ENCODE data around the gene COL15A1. TPM values are rescaled to one million over a fixed set of nuclear protein-coding genes. Genes with fewer than 3 reads are reported as not detected.

Gene COL15A1
- total and polyA plus RNA-seq, 3 experiments from 2014 or later, result 0.07 TPM; not detected in 2

GRCh38 chr9:99012957-99013512 is 69.3 kb downstream of the COL15A1 start:
- H3K4me3 ChIP-seq (ENCODE audit: low read length), result no peak overlapping the region

GRCh38 chr9:99013550-99013949 is 69.8 kb downstream of the COL15A1 start:
- DNase-seq, result peak in 2 of 5 donors; percentile 17 to 53
- Histone ChIP-seq H3K9me3 (ENCODE audit: low read length) (no peaks in the 10 kb centered on the region), H3K4me3 (ENCODE audit: low read length) (no peak overlapping the region), H3K4me1 (ENCODE audit: insufficient read depth, low read length) (peaks cover 18% of the 10 kb centered on the region), H3K27me3 (ENCODE audit: insufficient read depth, low read length, poor library complexity, severe bottlenecking) (no peaks in the 10 kb centered on the region), H3K27ac (ENCODE audit: low read depth, low read length) (peak overlapping the region; percentile 12), H3K36me3 (ENCODE audit: insufficient read depth, low read length) (no peaks in the 10 kb centered on the region)
- H3K4me3 Mint-ChIP-seq, result peak overlapping the region; percentile 51 to 87 (median 79)
- ChIA-PET CTCF (interaction anchor here (0.7 to 3.6 kb wide), 14 partner anchors 9 to 429 kb away, joined by 3 to 26 read pairs (median 6); partner anchors contain the start of gene TGFBR1), POLR2A (interaction anchor here (1.5 to 2.8 kb wide), 2 partner anchors 45 to 91 kb away, joined by 8 to 9 read pairs; partner anchors contain the start of gene TGFBR1)
- H3K4me1 Mint-ChIP-seq, result peaks cover 25 to 36% (median 33%) of the 10 kb centered on the region in 3 donors
- H3K27ac Mint-ChIP-seq, result peak overlapping the region; percentile 82 to 98 (median 92)
- H3K9me3 Mint-ChIP-seq, result peaks cover 6 to 10% (median 8%) of the 10 kb centered on the region in 5 donors
- no peaks in the 10 kb centered on the region for H3K27me3 Mint-ChIP-seq
- peaks cover 0 to 13% (median 0%) of the 10 kb centered on the region in 3 donors for H3K36me3 Mint-ChIP-seq

More at GRCh38 chr9:99012957-99013512, 69.3 kb downstream of the COL15A1 start:
- Histone ChIP-seq H3K27ac (ENCODE audit: low read depth, low read length) (peak overlapping the region; percentile 12), H3K9me3 (ENCODE audit: low read length) (no peaks in the 10 kb centered on the region), H3K27me3 (ENCODE audit: insufficient read depth, low read length, poor library complexity, severe bottlenecking) (no peaks in the 10 kb centered on the region), H3K4me1 (ENCODE audit: insufficient read depth, low read length) (peaks cover 18% of the 10 kb centered on the region), H3K36me3 (ENCODE audit: insufficient read depth, low read length) (no peaks in the 10 kb centered on the region)
- ChIA-PET CTCF (interaction anchor here (0.7 to 3.6 kb wide), 15 partner anchors 10 to 430 kb away, joined by 3 to 26 read pairs (median 5); partner anchors contain the start of gene TGFBR1), POLR2A (interaction anchor here (1.5 to 2.8 kb wide), 2 partner anchors 45 to 92 kb away, joined by 8 to 9 read pairs; partner anchors contain the start of gene TGFBR1)
- H3K27ac Mint-ChIP-seq, result peak overlapping the region; percentile 82 to 98 (median 92)
- H3K4me1 Mint-ChIP-seq, result peaks cover 25 to 35% (median 29%) of the 10 kb centered on the region in 3 donors
- peaks cover 6 to 10% (median 8%) of the 10 kb centered on the region in 5 donors for H3K9me3 Mint-ChIP-seq
- peak in 2 of 5 donors; percentile 20 to 36 for DNase-seq
- peaks cover 0 to 13% (median 0%) of the 10 kb centered on the region in 3 donors for H3K36me3 Mint-ChIP-seq
- peak overlapping the region; percentile 37 to 87 (median 79) for H3K4me3 Mint-ChIP-seq
- no peaks in the 10 kb centered on the region for H3K27me3 Mint-ChIP-seq

DNA sequence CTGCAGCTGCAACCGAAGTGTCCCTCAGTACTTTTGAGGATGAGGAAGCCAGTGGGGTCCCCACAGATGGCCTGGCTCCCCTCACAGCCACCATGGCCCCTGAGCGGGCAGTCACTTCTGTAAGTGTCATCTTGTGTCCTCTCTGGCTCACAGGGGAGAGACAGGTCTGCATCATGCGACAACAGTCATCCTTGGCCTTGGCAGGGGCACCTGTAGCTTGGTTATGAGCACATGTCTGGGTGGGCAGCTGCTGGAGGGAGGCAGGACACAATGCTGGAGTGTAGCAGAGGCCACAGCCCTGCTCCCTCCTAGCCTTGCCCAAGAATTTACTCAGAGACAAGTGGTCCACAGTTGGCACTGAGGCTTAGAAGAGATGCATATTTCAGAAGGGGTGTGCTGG is 71.7 kb downstream of the COL15A1 start:
- ChIA-PET POLR2A (interaction anchor here (0.7 to 2.8 kb wide), 2 partner anchors 43 to 91 kb away, joined by 3 to 9 read pairs; no protein-coding TSS in a partner anchor), CTCF (interaction anchor here (1.4 to 3.3 kb wide), 3 partner anchors 30 to 125 kb away, joined by 3 to 20 read pairs (median 12); no protein-coding TSS in a partner anchor)
- Histone ChIP-seq H3K9me3 (ENCODE audit: low read length) (no peaks in the 10 kb centered on the region), H3K4me1 (ENCODE audit: insufficient read depth, low read length) (peaks cover 18% of the 10 kb centered on the region), H3K27me3 (ENCODE audit: insufficient read depth, low read length, poor library complexity, severe bottlenecking) (no peaks in the 10 kb centered on the region), H3K4me3 (ENCODE audit: low read length) (no peak overlapping the region), H3K27ac (ENCODE audit: low read depth, low read length) (no peak overlapping the region), H3K36me3 (ENCODE audit: insufficient read depth, low read length) (no peaks in the 10 kb centered on the region)
- Mint-ChIP-seq H3K4me1 (peaks cover 30 to 46% (median 42%) of the 10 kb centered on the region in 3 donors), H3K27ac (peak overlapping the region in 2 of 8 donors; percentile 23 to 73), H3K9me3 (peaks cover 3 to 9% (median 5%) of the 10 kb centered on the region in 5 donors), H3K4me3 (no peak overlapping the region), H3K27me3 (no peaks in the 10 kb centered on the region), H3K36me3 (peaks cover 0 to 4% (median 2%) of the 10 kb centered on the region in 3 donors)
- no peak for DNase-seq

GRCh38 chr9:99015890-99016289 is 72.2 kb downstream of the COL15A1 start:
- Histone ChIP-seq H3K27me3 (ENCODE audit: insufficient read depth, low read length, poor library complexity, severe bottlenecking) (no peaks in the 10 kb centered on the region), H3K36me3 (ENCODE audit: insufficient read depth, low read length) (no peaks in the 10 kb centered on the region), H3K27ac (ENCODE audit: low read depth, low read length) (no peak overlapping the region), H3K4me1 (ENCODE audit: insufficient read depth, low read length) (peaks cover 18% of the 10 kb centered on the region), H3K9me3 (ENCODE audit: low read length) (no peaks in the 10 kb centered on the region), H3K4me3 (ENCODE audit: low read length) (no peak overlapping the region)
- no peak for DNase-seq
- peak overlapping the region in 2 of 8 donors; percentile 23 to 73 for H3K27ac Mint-ChIP-seq
- H3K9me3 Mint-ChIP-seq, result peaks cover under 1 to 5% (median 2%) of the 10 kb centered on the region in 5 donors
- H3K4me3 Mint-ChIP-seq, result no peak overlapping the region
- ChIA-PET CTCF (interaction anchor here (1.7 kb wide), 1 partner anchor 39 kb away, joined by 4 read pairs; no protein-coding TSS in a partner anchor), POLR2A (interaction anchor here (0.7 kb wide), 1 partner anchor 90 kb away, joined by 3 read pairs; no protein-coding TSS in a partner anchor)
- no peaks in the 10 kb centered on the region for H3K27me3 Mint-ChIP-seq
- H3K4me1 Mint-ChIP-seq, result peaks cover 30 to 46% (median 42%) of the 10 kb centered on the region in 3 donors
- peaks cover 0 to 2% (median under 1%) of the 10 kb centered on the region in 3 donors for H3K36me3 Mint-ChIP-seq

DNA sequence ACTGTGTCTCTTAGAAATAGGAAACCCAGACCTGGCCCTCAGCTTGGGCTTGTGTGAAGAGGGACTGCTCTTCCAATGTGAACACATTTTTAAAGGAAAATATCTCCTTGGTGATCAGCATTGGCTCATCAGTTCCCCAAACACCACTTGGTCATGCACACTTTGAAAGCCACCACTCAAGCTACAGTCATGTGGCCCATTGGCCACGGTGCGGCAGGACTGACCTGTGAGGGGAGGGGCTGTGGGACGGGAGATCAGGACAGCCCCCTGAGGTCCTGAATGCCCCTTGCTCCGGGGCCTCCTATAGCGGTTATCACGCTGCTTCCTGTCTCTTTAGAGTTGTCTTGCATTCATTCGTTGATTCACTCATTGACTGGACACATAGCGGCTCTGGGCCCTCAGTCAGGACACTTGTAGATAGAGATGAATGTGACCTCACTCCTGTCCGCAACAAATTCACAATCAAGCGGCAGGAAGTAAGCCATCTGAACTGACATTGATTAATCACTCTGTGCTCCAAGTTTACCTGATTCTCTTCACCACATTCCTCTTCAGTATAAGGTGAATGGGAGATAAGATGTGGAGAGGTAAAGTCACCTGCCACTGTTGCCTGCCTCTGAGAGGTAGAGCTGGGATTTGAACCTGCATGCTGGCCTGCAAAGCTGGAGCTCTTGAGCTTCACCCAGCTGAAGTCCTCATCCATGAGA is 73.1 kb downstream of the COL15A1 start:
- H3K27me3 Mint-ChIP-seq, result no peaks in the 10 kb centered on the region
- no peaks in the 10 kb centered on the region for H3K9me3 Mint-ChIP-seq
- H3K27ac Mint-ChIP-seq, result no peak overlapping the region
- Histone ChIP-seq H3K9me3 (ENCODE audit: low read length) (no peaks in the 10 kb centered on the region), H3K27ac (ENCODE audit: low read depth, low read length) (no peak overlapping the region), H3K36me3 (ENCODE audit: insufficient read depth, low read length) (no peaks in the 10 kb centered on the region), H3K27me3 (ENCODE audit: insufficient read depth, low read length, poor library complexity, severe bottlenecking) (no peaks in the 10 kb centered on the region), H3K4me3 (ENCODE audit: low read length) (no peak overlapping the region), H3K4me1 (ENCODE audit: insufficient read depth, low read length) (peaks cover 18% of the 10 kb centered on the region)
- no peak overlapping the region for H3K4me3 Mint-ChIP-seq
- ChIA-PET POLR2A (no interaction called here), CTCF (interaction anchor here (1.7 to 1.8 kb wide), 2 partner anchors 16 to 38 kb away, joined by 4 to 5 read pairs; no protein-coding TSS in a partner anchor)
- H3K36me3 Mint-ChIP-seq, result peaks cover 0 to 2% (median 0%) of the 10 kb centered on the region in 3 donors
- H3K4me1 Mint-ChIP-seq, result peaks cover 30 to 46% (median 42%) of the 10 kb centered on the region in 3 donors
- DNase-seq, result no peak

GRCh38 chr9:99018653-99019052 is 74.9 kb downstream of the COL15A1 start:
- Histone ChIP-seq H3K9me3 (ENCODE audit: low read length) (no peaks in the 10 kb centered on the region), H3K36me3 (ENCODE audit: insufficient read depth, low read length) (no peaks in the 10 kb centered on the region), H3K27me3 (ENCODE audit: insufficient read depth, low read length, poor library complexity, severe bottlenecking) (no peaks in the 10 kb centered on the region), H3K27ac (ENCODE audit: low read depth, low read length) (no peak overlapping the region), H3K4me1 (ENCODE audit: insufficient read depth, low read length) (peaks cover 9% of the 10 kb centered on the region), H3K4me3 (ENCODE audit: low read length) (no peak overlapping the region)
- peaks cover 0 to 2% (median 0%) of the 10 kb centered on the region in 3 donors for H3K36me3 Mint-ChIP-seq
- no peak for DNase-seq
- H3K4me3 Mint-ChIP-seq, result peak overlapping the region in 1 of 7 donors; percentile 18
- no peaks in the 10 kb centered on the region for H3K9me3 Mint-ChIP-seq
- peaks cover 21 to 37% (median 32%) of the 10 kb centered on the region in 3 donors for H3K4me1 Mint-ChIP-seq
- H3K27ac Mint-ChIP-seq, result peak overlapping the region in 3 of 8 donors; percentile 13 to 77 (median 15)
- ChIA-PET POLR2A (no interaction called here), CTCF (interaction anchor here (1.2 to 1.8 kb wide), 3 partner anchors 18 to 32 kb away, joined by 3 to 5 read pairs (median 3); no protein-coding TSS in a partner anchor)
- H3K27me3 Mint-ChIP-seq, result no peaks in the 10 kb centered on the region

DNA sequence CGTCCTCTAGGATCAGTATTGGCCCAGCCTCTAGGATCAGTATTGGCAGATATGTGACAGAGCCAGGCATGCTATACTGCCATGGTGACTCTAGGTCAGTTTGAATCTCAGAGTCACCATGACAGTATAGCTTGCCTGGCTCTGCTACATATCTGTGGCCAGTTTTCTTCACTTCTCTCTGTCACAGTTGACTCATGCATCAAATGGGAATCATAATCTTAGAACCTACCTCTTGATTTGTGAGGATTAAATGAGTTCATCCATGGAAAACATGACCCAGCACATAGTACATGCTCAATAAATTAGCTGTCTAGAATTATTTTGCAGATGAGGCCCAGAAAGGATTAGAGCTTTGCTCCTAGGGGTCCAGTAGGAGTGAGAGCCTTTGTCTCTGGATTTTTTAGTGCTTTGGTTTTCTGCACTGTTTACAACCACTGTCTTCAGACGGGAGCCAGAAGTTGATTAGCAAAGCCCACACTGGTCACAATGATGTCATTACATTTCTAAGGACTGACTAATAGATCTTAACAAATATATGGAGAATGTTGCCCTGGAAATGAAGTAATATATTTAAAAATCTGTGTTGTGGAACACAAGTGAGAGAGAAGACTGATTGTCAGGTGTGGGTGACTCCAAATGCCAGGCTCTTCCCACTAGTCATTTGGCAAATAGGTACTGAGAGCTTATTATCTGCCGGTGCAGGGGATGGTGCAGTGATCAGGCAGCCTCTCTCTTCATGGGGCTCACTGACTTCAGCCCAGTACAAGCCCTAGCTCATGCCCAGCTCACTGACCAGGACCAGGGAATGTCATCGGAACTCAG is 76.0 kb downstream of the COL15A1 start:
- POLR2A ChIA-PET, result no interaction called here
- Histone ChIP-seq H3K27ac (ENCODE audit: low read depth, low read length) (no peak overlapping the region), H3K4me3 (ENCODE audit: low read length) (no peak overlapping the region), H3K4me1 (ENCODE audit: insufficient read depth, low read length) (no peaks in the 10 kb centered on the region), H3K27me3 (ENCODE audit: insufficient read depth, low read length, poor library complexity, severe bottlenecking) (no peaks in the 10 kb centered on the region), H3K9me3 (ENCODE audit: low read length) (no peaks in the 10 kb centered on the region), H3K36me3 (ENCODE audit: insufficient read depth, low read length) (no peaks in the 10 kb centered on the region)
- H3K27ac Mint-ChIP-seq, result peak overlapping the region in 1 of 8 donors; percentile 6
- no peaks in the 10 kb centered on the region for H3K27me3 Mint-ChIP-seq
- no peak overlapping the region for H3K4me3 Mint-ChIP-seq
- DNase-seq, result no peak
- peaks cover 10 to 26% (median 22%) of the 10 kb centered on the region in 3 donors for H3K4me1 Mint-ChIP-seq
- CTCF ChIA-PET, result interaction anchor here (0.9 to 1.4 kb wide), 2 partner anchors 17 to 121 kb away, joined by 3 to 4 read pairs; no protein-coding TSS in a partner anchor
- no peaks in the 10 kb centered on the region for H3K9me3 Mint-ChIP-seq
- peaks cover 0 to 2% (median 0%) of the 10 kb centered on the region in 3 donors for H3K36me3 Mint-ChIP-seq
